SK-N-SH (cell line): ENCODE results near the gene KBTBD8. TPM values are rescaled to one million over a fixed set of nuclear protein-coding genes. Genes with fewer than 3 reads are reported as not detected.

Experiments
- CTCF ChIA-PET: fragments of 300-600, 350-600 bp; formaldehyde crosslinking; extraction: SDS; loops from one replicate; lab custom pipeline; 2021; lab: Yijun Ruan, JAX
- POLR2A ChIA-PET: fragments of 350-600 bp; sonication (Branson Sonifier 250); formaldehyde crosslinking; extraction: SDS; loops from one replicate; lab custom pipeline; 2020; ENCODE audit warnings: antibody characterized with exemption, inconsistent platforms; lab: Yijun Ruan, JAX
- DNase-seq: peaks from one replicate; pipeline ENCODE4 v3.0.0; 2012
- H2AFZ ChIP-seq: fragments of 200-600 bp; sonication (generic); 2 replicates; pipeline ENCODE4 v1.8.1; 2016; ENCODE audit warnings: antibody characterized with exemption, mild to moderate bottlenecking, low read depth
- H3F3A ChIP-seq: fragments of 200-600 bp; sonication (generic); replicated peaks from 2 replicates; pipeline ENCODE3; 2016; ENCODE audit warnings: antibody characterized with exemption, mild to moderate bottlenecking; ENCODE audit not compliant: insufficient read depth
- H3K27ac ChIP-seq, 2 experiments: fragments of 200-500 bp in 1 of 2; fragments of 200-600 bp in 1 of 2; sonication (Bioruptor generic) in 1 of 2; sonication (generic), shearing (Covaris generic) in 1 of 2; 2 replicates each; pipeline versions ENCODE4 v1.5.1 to v1.6.1; 2014 to 2016; ENCODE audit warnings: low read depth in 2 of 2, inconsistent platforms in 1 of 2, low read length in 1 of 2, mild to moderate bottlenecking in 1 of 2, mixed read lengths in 1 of 2
- H3K27me3 ChIP-seq: fragments of 200-600 bp; sonication (generic), shearing (Covaris generic); 2 replicates; pipeline ENCODE4 v1.6.1; 2016; ENCODE audit warnings: mixed run types; ENCODE audit not compliant: insufficient read depth
- H3K36me3 ChIP-seq, 2 experiments: fragments of 200-500 bp in 1 of 2; fragments of 200-600 bp in 1 of 2; sonication (Bioruptor generic) in 1 of 2; sonication (generic) in 1 of 2; replicated peaks in 1 of 2; 2 replicates each; pipeline versions ENCODE3 to v1.5.1; 2014 to 2016; ENCODE audit warnings: low read length in 1 of 2, mild to moderate bottlenecking in 1 of 2; ENCODE audit not compliant: insufficient read depth in 2 of 2, control insufficient read depth in 1 of 2
- H3K4me1 ChIP-seq, 2 experiments: fragments of 200-500 bp in 1 of 2; fragments of 200-600 bp in 1 of 2; sonication (Bioruptor generic) in 1 of 2; sonication (generic), shearing (Covaris generic) in 1 of 2; 2 replicates each; pipeline versions ENCODE4 v1.5.1 to v1.6.1; 2014 to 2016; ENCODE audit warnings: low read depth in 1 of 2, low read length in 1 of 2, mixed run types in 1 of 2; ENCODE audit not compliant: insufficient read depth in 2 of 2, control insufficient read depth in 1 of 2
- H3K4me2 ChIP-seq: fragments of 200-600 bp; sonication (generic), shearing (Covaris generic); 2 replicates; pipeline ENCODE4 v1.6.1; 2017; ENCODE audit warnings: mixed run types
- H3K4me3 ChIP-seq, 2 experiments: fragments of 200-500 bp in 1 of 2; fragments of 200-600 bp in 1 of 2; sonication (Bioruptor generic) in 1 of 2; sonication (generic), shearing (Covaris generic) in 1 of 2; 2 replicates each; pipeline versions ENCODE4 v1.5.1 to v1.8.1; 2014 to 2016; ENCODE audit warnings: low read depth in 2 of 2, inconsistent platforms in 1 of 2, low read length in 1 of 2, mild to moderate bottlenecking in 1 of 2, mixed read lengths in 1 of 2, moderate library complexity in 1 of 2
- H3K79me2 ChIP-seq: fragments of 200-600 bp; sonication (generic); 2 replicates; pipeline ENCODE4 v1.8.1; 2017; ENCODE audit warnings: mild to moderate bottlenecking; ENCODE audit not compliant: insufficient read depth
- H3K9ac ChIP-seq: fragments of 200-600 bp; sonication (generic); 2 replicates; pipeline ENCODE4 v1.6.1; 2017; ENCODE audit warnings: mixed run types
- H3K9me2 ChIP-seq: fragments of 200-600 bp; sonication (generic); 2 replicates; pipeline ENCODE4 v1.6.1; 2017; ENCODE audit warnings: mixed run types
- H3K9me3 ChIP-seq: fragments of 200-600 bp; sonication (generic); 2 replicates; pipeline ENCODE4 v1.6.1; 2017; ENCODE audit warnings: mixed run types, mild to moderate bottlenecking, moderate library complexity
- H4K20me1 ChIP-seq: fragments of 200-600 bp; sonication (generic); 2 replicates; pipeline ENCODE4 v1.6.1; 2017; ENCODE audit warnings: mild to moderate bottlenecking, mixed run types; ENCODE audit not compliant: insufficient read depth
- CHD2 ChIP-seq: fragments of 150-350 bp; IDR thresholded peaks from 2 replicates; pipeline ENCODE4 v1.6.1; 2018; ENCODE audit warnings: low read length; ENCODE audit not compliant: partially characterized antibody
- ELF1 ChIP-seq: IDR thresholded peaks from 2 replicates; pipeline ENCODE4 v1.4.0; 2012
- EZH2phosphoT487 ChIP-seq: fragments of 200-600 bp; sonication (generic); IDR thresholded peaks from 2 replicates; pipeline ENCODE4 v1.6.1; 2017; ENCODE audit warnings: low read depth, mixed run types, mild to moderate bottlenecking, antibody characterized with exemption, moderate library complexity, borderline replicate concordance
- FOSL2 ChIP-seq: IDR thresholded peaks from 2 replicates; pipeline ENCODE4 v1.4.0; 2012; ENCODE audit warnings: low read depth, mild to moderate bottlenecking, moderate library complexity, borderline replicate concordance
- FOXJ3 ChIP-seq: sonication (generic); formaldehyde crosslinking; IDR thresholded peaks from 2 replicates; pipeline ENCODE4 v1.5.1; 2020; ENCODE audit warnings: mild to moderate bottlenecking, missing genetic modification reagents
- FOXM1 ChIP-seq: IDR thresholded peaks from 2 replicates; pipeline ENCODE4 v1.4.0; 2012; ENCODE audit warnings: low read depth, mild to moderate bottlenecking
- JUND ChIP-seq: IDR thresholded peaks from 2 replicates; pipeline ENCODE4 v1.4.0; 2012
- MAX ChIP-seq: IDR thresholded peaks from 2 replicates; pipeline ENCODE4 v1.4.0; 2012; ENCODE audit warnings: low read depth
- NFIC ChIP-seq: IDR thresholded peaks from 2 replicates; pipeline ENCODE4 v1.4.0; 2012; ENCODE audit warnings: borderline replicate concordance
- NRF1 ChIP-seq: IDR thresholded peaks from 2 replicates; pipeline ENCODE4 v1.6.1; 2012; ENCODE audit warnings: low read depth, mild to moderate bottlenecking, low read length
- PBX3 ChIP-seq: IDR thresholded peaks from 2 replicates; pipeline ENCODE4; 2012
- POLR2AphosphoS5 ChIP-seq: IDR thresholded peaks from 2 replicates; pipeline ENCODE4 v1.6.1; 2012; ENCODE audit warnings: low read depth, low read length
- RAD21 ChIP-seq: IDR thresholded peaks from 2 replicates; pipeline ENCODE4 v1.6.1; 2012; ENCODE audit warnings: mild to moderate bottlenecking, low read length
- REST ChIP-seq: IDR thresholded peaks from 2 replicates; pipeline ENCODE4 v1.6.1; 2012; ENCODE audit warnings: mild to moderate bottlenecking, low read depth, low read length, moderate library complexity
- TCF12 ChIP-seq: IDR thresholded peaks from 2 replicates; pipeline ENCODE4 v1.4.0; 2012
- USF1 ChIP-seq: IDR thresholded peaks from 2 replicates; pipeline ENCODE4 v1.4.0; 2012; ENCODE audit warnings: low read depth, borderline replicate concordance
- ZBTB33 ChIP-seq: IDR thresholded peaks from 2 replicates; pipeline ENCODE4 v1.4.0; 2012; ENCODE audit warnings: low read depth, borderline replicate concordance
- WGBS: methylation state at CpG from one replicate; pipeline ENCODE4 v1.1.6; 2017; ENCODE audit warnings: low lambda C conversion rate; 5-methylcytosine and 5-hydroxymethylcytosine counted together
- polyA plus RNA-seq, 3 experiments: library from polyadenylated mRNA; depleted of rRNA; stranded (reverse); fragments of >200 nt; gene quantifications; 2 replicates each; pipeline ENCODE4 v1.2.3, GENCODE V29; 2012

KBTBD8 gene
- polyA plus RNA-seq, 1 of the 3 experiments (the other 2 are of a cell fraction): 0.36 TPM

GRCh38 chr3:66957367-66957766, 40.7 kb upstream of the KBTBD8 start:
- 32% methylated on average over 5 of the region's 5 CpGs for WGBS

GRCh38 chr3:66958067-66958466, 40.0 kb upstream of the KBTBD8 start:
- Histone ChIP-seq H3K9ac (no peak overlapping the region), H3K27me3 (no peaks in the 10 kb centered on the region), H3K4me3 (no peak overlapping the region), H3K4me2 (no peak overlapping the region), H3K4me1 (no peaks in the 10 kb centered on the region), H3K9me2 (no peaks in the 10 kb centered on the region), H3F3A (no peaks in the 10 kb centered on the region), H3K79me2 (no peaks in the 10 kb centered on the region), H2AFZ (no peak overlapping the region), H3K36me3 (no peaks in the 10 kb centered on the region), H3K27ac (no peak overlapping the region), H4K20me1 (no peaks in the 10 kb centered on the region), H3K9me3 (no peaks in the 10 kb centered on the region)
- CTCF ChIA-PET: interaction anchor here (0.8 to 2.8 kb wide), 2 partner anchors 14 to 20 kb away, joined by 3 to 11 read pairs; no protein-coding TSS in a partner anchor
- WGBS: 44% methylated on average over 1 of the region's 1 CpG
- no peak for DNase-seq
- TF ChIP-seq ZBTB33 (no peak), EZH2phosphoT487 (no peak), REST (no peak), PBX3 (no peak), USF1 (no peak)
- POLR2A ChIA-PET: no interaction called here

More at GRCh38 chr3:66957367-66957766, 40.7 kb upstream of the KBTBD8 start:
- no peaks in the 10 kb centered on the region for H4K20me1 ChIP-seq
- H3F3A ChIP-seq: no peaks in the 10 kb centered on the region
- no peak overlapping the region for H2AFZ ChIP-seq
- H3K4me1 ChIP-seq: no peaks in the 10 kb centered on the region
- POLR2A ChIA-PET: no interaction called here
- no peaks in the 10 kb centered on the region for H3K27me3 ChIP-seq
- no peak overlapping the region for H3K4me2 ChIP-seq
- no peak overlapping the region for H3K27ac ChIP-seq
- H3K79me2 ChIP-seq: no peaks in the 10 kb centered on the region
- H3K4me3 ChIP-seq: no peak overlapping the region
- H3K9me2 ChIP-seq: no peaks in the 10 kb centered on the region
- no peak overlapping the region for H3K9ac ChIP-seq
- H3K9me3 ChIP-seq: no peaks in the 10 kb centered on the region
- no peaks in the 10 kb centered on the region for H3K36me3 ChIP-seq
- no peak for DNase-seq
- TF ChIP-seq EZH2phosphoT487 (no peak), MAX (no peak), CHD2 (no peak), PBX3 (no peak), RAD21 (no peak), FOSL2 (no peak), TCF12 (no peak), FOXM1 (no peak), USF1 (no peak), NRF1 (no peak), ELF1 (no peak), JUND (no peak), FOXJ3 (CRISPR knock-in tag) (no peak), POLR2AphosphoS5 (no peak), NFIC (no peak)
- TF ChIP-seq, all 33 proteins: peak for 0
- CTCF ChIA-PET: interaction anchor here (0.8 to 2.8 kb wide), 2 partner anchors 14 to 19 kb away, joined by 3 to 11 read pairs; no protein-coding TSS in a partner anchor
